Stimulated activated CD4-positive, alpha-beta T cell treated with anti-CD3 and anti-CD28 coated beads, TNF-alpha, amount 100 ng/mL, for 48 hours (primary cell): ENCODE measurements around the gene PCLO.

Experiments
- DNase-seq, 3 donors: peaks; one replicate each; pipeline ENCODE4 v3.0.0-alpha.2; 2020; ENCODE audit warnings: low read depth in 3 of 3

The PCLO gene, protein sequence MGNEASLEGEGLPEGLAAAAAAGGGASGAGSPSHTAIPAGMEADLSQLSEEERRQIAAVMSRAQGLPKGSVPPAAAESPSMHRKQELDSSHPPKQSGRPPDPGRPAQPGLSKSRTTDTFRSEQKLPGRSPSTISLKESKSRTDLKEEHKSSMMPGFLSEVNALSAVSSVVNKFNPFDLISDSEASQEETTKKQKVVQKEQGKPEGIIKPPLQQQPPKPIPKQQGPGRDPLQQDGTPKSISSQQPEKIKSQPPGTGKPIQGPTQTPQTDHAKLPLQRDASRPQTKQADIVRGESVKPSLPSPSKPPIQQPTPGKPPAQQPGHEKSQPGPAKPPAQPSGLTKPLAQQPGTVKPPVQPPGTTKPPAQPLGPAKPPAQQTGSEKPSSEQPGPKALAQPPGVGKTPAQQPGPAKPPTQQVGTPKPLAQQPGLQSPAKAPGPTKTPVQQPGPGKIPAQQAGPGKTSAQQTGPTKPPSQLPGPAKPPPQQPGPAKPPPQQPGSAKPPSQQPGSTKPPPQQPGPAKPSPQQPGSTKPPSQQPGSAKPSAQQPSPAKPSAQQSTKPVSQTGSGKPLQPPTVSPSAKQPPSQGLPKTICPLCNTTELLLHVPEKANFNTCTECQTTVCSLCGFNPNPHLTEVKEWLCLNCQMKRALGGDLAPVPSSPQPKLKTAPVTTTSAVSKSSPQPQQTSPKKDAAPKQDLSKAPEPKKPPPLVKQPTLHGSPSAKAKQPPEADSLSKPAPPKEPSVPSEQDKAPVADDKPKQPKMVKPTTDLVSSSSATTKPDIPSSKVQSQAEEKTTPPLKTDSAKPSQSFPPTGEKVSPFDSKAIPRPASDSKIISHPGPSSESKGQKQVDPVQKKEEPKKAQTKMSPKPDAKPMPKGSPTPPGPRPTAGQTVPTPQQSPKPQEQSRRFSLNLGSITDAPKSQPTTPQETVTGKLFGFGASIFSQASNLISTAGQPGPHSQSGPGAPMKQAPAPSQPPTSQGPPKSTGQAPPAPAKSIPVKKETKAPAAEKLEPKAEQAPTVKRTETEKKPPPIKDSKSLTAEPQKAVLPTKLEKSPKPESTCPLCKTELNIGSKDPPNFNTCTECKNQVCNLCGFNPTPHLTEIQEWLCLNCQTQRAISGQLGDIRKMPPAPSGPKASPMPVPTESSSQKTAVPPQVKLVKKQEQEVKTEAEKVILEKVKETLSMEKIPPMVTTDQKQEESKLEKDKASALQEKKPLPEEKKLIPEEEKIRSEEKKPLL (N-terminal part only)

DNA sequence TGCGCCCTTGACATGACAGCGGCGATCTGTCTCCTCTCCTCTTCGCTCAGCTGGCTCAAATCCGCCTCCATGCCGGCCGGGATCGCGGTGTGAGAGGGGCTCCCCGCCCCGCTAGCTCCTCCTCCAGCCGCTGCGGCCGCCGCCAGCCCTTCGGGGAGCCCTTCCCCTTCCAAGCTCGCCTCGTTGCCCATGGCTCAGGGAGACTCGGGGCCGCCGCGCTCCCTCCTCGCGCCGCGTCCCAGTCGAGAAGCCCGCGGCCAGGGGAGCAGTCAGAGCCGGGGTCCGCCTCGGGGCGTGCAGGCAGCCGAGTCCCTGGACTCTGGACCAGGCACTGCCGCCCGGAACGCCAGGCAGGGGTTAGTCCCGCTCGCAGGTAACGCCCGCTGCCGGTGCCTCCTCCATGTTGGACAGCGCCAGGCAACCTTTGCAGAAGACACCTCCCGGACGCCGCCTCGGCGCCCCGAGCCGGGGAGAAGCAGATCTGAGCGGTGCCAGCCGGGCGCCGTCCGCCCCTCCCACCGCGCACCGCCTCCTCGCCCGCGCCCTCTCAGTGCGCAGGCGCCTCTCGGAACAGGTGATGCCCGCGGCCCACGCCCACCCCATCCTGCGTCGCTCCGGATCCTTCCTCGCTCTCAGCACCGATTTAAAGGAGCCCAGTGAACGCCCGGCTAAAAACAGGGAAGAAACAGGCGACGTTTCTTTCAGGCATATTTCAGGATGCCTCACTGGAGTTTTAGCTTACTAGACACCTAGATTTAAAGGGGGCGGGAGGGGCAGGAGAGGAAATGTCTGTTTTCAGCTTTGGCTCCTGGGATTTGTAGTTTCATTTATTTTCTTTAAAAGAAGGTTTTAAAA is at the start of gene PCLO:
Gene PCLO (minus strand): TSS at position 483 of the 855 bp plus-strand sequence. CDS start 292 bp downstream, at position 191.
- DNase-seq = peak; percentile 19 to 35 (median 34)

- DNase-seq = no peak
Observed at GRCh38 chr7:83211685-83212084, 49.0 kb upstream of the PCLO start.

- DNase-seq = no peak
Observed at GRCh38 chr7:83210479-83210878, 47.8 kb upstream of the PCLO start.

GRCh38 chr7:83204715-83205114 is 42.0 kb upstream of the PCLO start:
- DNase-seq = no peak

- no peak for DNase-seq
Observed at GRCh38 chr7:83201355-83201754, 38.7 kb upstream of the PCLO start.

- DNase-seq = no peak
Observed at GRCh38 chr7:83190659-83191389, 28.1 kb upstream of the PCLO start.

DNA sequence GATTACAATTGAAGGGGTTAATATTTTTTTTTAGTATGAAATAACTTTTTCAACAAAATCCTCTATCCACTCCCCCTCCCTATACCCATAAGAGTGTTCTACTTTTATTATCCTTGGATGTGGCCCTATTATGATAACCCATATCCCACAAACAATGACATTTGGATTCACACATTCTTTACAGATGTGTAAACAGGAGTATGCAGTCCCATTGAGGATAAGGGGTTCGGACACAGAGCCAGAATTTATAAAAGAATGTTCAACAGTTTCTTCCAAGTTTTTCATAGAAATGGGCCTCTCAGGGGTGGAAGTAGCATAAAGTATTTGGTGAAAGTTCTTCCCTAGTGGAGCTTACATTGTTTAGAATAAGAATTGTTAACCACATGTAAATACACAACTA is 16.1 kb upstream of the PCLO start:
- DNase-seq = no peak

DNA sequence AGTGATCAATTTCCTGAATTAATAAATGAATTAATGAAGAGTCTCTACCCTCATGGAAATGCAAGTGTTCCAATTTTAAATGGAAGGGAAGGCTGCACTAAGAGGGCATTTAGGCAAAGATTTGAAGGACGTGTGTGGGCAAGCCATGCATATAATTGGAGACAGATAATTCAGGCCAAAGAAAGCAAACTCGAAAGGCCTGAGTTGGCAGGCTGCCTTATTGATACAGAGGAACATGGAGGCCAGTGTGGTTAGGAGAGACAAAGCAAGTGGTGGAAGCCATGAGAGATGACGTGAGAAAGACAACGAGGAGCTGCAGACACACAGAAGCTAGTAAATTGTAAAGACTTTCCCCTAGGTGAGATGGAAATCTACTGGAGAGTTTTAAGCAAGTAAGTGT is 15.4 kb upstream of the PCLO start:
- no peak for DNase-seq

- DNase-seq = no peak
Observed at GRCh38 chr7:83173664-83174063, 11.0 kb upstream of the PCLO start.

DNA sequence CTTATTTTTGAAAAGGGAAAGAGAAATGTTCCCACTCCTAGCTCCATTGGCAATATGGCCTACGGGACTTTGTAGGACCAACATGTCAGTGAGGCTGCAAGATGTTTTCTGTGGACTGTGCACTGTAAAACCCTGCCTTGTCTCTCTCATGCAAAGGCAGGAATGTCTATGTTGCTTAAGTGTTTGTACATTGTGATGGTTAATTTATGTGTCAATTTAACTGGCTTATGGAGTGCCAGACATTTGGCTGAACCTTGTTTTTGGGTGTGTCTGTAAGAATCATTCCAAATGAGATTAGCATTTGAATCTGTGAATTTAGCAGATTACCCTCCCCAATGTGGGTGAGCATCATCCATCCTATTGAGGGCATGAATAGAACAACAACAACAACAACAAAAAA is 4.1 kb upstream of the PCLO start:
- DNase-seq = no peak

DNA sequence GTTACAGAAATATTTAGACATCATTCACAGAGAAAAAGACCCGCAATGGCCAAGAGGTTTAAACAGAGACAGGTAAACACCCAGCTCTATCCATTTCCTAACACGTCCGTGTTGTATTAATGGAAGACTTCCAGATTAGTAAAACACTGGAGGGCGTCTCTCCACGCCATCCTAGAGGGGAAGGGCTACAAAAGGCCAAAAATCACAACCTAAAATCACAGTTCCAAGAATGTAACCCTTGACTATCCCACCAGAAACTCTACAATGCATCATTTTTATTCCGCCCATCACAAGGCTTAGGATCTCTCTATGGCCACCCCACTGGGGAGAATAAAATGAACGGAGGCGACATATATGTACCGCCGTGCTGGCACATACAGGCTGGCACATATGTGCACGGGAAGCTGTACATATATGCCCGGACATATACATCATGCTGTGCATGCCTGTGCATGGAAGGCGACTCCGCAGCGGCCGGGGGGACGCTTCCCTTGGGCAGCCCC is 734 bp downstream of the PCLO start:
- no peak for DNase-seq

DNA sequence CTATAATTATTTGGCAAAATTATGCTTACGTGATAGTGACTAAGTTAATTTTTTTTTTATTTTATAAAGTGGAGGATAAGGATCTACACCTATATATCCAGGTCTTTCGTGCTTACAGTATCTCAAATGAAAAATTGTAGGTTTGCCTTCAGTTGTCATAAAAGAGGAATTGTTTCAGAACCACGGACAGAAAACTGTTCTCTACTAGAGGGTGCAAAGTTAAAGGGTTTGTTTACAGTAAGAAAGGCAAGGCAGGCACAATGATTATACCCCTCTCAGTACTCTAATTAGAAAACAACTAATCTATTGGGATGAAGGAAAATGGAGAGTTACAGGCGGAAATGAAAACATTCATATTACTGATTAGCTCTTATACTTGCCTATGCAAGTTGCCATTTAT is 1.5 kb downstream of the PCLO start:
- DNase-seq = no peak

GRCh38 chr7:83159731-83160130 is 3.0 kb downstream of the PCLO start:
- DNase-seq = no peak

- no peak for DNase-seq
Observed at GRCh38 chr7:83156006-83156405, 6.7 kb downstream of the PCLO start.

DNA sequence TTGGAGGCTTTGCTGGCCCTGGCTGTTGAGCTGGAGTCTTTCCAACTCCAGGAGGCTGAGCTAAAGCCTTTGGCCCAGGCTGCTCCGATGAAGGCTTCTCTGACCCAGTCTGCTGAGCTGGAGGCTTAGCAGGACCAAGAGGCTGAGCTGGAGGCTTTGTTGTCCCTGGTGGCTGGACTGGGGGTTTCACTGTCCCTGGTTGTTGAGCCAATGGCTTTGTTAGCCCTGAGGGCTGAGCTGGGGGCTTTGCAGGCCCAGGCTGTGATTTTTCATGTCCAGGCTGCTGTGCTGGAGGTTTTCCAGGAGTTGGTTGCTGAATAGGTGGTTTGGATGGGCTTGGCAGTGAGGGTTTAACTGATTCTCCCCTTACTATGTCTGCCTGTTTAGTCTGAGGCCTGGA is 7.3 kb downstream of the PCLO start:
- DNase-seq = no peak

- no peak for DNase-seq
Observed at GRCh38 chr7:83153419-83153818, 9.3 kb downstream of the PCLO start.

- DNase-seq = no peak
Observed at GRCh38 chr7:83150310-83150709, 12.4 kb downstream of the PCLO start.

GRCh38 chr7:83149466-83149865 is 13.2 kb downstream of the PCLO start:
- no peak for DNase-seq

DNA sequence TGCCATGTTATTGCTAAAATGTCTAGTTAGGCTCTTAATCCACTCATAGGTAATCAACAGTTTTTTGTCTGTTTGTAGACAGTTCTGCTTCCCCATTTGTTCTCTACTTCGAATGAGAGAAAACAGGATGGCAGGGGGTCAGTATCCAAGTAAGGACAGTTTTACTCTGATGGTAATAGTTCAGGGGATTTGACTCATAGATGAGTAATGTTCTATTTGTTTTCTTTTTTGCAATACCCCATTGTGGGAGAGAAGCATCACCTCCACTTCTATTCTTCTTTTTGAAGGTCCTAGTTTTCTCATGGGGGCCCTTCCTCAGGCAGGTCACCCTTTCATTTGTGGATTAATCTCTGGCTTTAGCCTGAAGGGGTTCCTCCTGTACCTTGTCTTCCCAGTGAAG is 13.9 kb downstream of the PCLO start:
- no peak for DNase-seq

- DNase-seq = no peak
Observed at GRCh38 chr7:83143107-83143506, 19.6 kb downstream of the PCLO start.
